Non-pigmented ciliary epithelial cell (primary cell): ENCODE measurements around the gene HHLA2.
"Not testable (repeated sequence)": the region's sequence is repeated elsewhere in the genome, so short reads cannot be mapped to it uniquely, and the experiment has no call there.

Source experiments
- DNase-seq: peaks from one replicate; pipeline ENCODE4 v3.0.0-alpha.2; 2010; ENCODE audit warnings: low read depth

Gene HHLA2, protein sequence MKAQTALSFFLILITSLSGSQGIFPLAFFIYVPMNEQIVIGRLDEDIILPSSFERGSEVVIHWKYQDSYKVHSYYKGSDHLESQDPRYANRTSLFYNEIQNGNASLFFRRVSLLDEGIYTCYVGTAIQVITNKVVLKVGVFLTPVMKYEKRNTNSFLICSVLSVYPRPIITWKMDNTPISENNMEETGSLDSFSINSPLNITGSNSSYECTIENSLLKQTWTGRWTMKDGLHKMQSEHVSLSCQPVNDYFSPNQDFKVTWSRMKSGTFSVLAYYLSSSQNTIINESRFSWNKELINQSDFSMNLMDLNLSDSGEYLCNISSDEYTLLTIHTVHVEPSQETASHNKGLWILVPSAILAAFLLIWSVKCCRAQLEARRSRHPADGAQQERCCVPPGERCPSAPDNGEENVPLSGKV

DNA sequence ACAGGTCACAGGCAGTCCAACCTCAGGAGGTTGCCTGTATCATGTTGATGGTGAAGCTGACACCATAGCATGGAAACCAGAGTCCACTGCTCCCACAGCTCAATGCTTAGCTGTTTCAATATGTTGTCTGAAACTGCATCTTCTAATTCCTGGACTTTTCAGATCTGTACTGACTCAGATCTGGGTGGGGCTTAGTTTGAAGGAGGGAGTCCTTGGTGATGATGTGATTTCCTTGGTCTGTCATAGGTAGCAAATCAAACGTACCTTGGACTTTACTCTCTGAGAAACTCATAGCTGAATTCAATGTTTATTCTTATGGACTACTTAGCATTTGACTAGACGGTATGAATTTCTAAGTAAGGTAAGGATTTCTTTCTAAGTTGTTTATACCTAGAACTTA, at the start of gene HHLA2:
Gene HHLA2 (plus strand): TSS at position 310 of the 400 bp plus-strand sequence. CDS start 55,266 bp downstream, outside the sequence.
- DNase-seq, result no peak

DNA sequence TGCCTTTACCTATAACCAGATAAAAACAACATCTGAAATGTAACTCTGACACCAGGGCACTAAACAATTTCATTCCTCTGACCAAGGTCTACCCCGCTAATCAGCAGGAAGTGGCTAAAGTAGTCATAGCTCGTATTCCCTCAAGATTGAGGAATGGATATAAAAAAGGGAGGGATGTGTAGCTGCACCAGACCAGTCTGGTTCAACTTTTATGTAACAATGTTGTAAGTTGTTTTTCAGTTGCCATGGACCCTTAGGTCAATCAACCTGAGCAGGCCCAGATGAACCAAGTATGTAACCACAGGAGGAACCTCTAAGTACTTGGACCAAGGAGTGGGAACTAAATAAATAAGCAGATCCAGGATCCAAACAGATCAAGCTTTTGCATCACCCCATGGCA, 45.7 kb upstream of the HHLA2 start:
- DNase-seq, result peak; percentile 1

DNA sequence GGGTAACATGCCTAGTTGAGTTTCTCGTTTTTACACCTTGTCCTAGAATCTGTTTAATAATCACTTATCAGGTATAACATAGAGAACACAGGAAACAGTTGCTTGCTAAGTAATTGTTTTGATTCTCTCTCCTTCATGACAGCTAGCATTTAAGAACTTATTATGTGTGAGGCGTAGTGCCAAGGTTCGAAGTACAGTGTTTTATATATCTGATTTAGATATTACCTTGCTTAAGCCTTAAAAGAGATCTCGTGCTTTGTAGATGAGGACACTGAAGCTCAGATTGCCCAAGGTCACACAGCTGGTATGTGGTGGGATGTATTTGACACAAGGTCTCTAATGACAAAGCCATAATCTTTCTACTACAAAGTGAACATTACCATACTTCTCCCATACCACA, 45.1 kb upstream of the HHLA2 start:
- DNase-seq, result no peak

DNA sequence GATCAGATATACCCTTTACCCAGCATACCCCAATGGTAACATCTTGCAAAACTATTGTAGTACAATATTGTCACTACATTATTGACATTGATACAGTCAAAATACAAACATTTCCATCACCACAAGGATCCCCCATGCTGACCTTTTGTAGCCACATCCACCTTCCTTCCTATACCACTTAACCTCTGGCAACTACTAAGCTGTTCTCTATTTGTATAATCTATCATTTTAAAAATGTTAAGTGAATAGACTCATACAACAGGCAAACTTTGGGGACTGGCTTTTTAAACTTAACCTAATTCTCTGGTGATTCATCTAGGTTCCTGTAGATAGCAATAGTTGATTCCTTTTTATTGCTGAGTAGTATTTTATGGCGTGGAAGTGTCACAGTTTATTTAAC, 44.5 kb upstream of the HHLA2 start:
- no peak for DNase-seq

DNA sequence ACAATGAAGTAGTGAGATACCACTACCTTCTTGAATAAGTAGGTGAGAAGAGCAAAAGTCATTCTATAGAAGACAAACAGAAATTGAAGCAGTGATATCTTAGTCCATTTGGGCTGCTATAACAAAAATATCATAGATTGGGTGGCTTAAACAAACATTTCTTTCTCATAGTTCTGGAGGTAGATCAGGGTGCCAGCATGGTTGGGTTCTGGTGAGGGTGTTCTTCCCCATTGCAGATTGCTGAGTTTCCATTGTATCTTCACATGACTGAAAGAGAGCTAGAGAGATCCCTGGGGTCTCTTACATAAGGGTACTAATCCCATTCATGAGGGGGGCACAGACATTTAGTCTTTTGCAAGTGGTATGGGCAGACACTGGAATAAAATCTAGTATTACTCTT, 41.2 kb upstream of the HHLA2 start:
- DNase-seq, result no peak

DNA sequence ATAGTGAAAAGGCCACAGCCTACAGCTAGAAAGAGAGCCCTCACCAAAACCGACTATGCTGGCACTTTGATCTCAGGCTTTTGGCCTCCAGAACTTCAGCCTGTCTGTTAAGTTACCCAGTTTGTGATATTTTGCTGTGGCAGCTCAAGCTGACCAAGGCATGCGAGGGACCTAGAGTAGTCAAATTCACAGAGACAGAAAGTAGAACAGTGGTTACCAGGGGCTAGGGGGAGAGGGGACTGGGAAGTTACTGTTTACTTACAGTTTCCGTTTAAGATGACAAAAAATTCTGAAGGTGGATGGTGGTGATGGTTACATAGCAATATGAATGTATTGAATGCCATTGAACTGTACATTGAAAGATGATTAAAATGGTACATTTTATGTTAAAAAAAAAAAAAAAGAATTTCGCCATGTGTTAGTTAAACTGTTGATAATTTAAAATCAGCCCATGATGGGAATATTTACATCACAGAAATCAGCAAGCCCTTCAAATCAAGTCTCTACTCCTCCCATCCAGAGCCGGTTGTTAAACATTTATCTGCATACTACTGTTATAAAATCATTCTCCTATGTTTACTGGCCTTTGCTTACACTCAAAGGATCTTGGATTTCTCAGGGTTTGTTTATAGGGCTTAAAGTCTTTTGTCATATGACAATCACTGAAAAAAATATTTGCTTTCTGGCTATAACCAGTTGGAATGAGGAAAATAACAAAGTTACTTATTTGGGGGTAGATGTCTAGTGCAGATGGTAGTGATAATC, 31.6 kb upstream of the HHLA2 start:
- not testable (repeated sequence) for DNase-seq

DNA sequence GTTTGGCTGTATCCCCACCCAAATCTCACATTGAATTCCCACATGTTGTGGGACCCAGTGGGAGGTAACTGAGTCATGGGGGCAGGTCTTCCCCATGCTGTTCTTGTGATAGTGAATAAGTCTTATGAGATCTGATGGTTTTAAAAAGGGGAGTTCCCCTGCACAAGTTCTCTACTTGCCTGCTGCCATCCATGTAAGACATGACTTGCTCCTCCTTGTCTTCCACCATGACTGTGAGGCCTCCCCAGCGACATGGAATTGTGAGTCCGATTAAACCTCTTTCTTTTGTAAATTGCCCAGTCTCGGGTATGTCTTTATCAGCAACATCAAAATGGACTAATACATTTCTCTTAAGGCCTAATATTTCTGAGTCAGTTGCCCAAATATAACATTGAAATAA, 28.1 kb upstream of the HHLA2 start:
- DNase-seq, result not testable (repeated sequence)

DNA sequence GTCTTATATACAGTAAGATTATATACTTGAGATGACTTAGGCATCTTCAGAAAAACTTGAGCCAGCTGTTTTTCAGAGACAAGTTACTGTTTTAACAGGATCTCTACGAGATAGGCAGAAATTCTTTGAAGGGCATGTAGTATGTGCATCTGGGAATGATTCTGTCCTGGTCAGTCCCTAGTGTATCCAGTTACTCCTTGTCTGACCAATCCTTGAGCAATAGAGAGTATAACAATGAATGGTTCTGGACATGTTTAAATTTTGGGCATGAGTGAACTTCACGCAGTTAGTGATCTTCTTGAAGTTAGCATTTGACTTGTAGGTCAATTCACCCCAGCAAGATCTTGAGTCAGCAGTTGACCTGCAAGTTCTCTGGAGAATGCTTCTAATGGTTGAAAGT, 24.7 kb upstream of the HHLA2 start:
- no peak for DNase-seq

DNA sequence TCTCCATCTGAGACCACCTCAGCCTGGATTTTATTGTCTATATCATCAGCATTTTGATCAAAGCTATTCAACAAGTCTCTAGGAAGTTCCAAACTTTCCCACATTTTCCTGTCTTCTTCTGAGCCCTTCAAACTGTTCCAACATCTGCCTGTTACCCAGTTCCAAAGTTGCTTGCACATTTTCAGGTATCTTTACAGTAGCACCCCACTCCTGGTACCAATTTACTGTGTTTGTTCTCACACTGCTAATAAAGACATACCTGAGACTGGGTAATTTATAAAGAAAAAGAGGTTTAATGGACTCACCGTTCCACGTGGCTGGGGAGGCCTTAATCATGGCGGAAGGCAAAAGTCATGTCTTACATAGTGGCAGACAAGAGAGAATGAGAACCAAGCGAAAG, 17.3 kb upstream of the HHLA2 start:
- not testable (repeated sequence) for DNase-seq

DNA sequence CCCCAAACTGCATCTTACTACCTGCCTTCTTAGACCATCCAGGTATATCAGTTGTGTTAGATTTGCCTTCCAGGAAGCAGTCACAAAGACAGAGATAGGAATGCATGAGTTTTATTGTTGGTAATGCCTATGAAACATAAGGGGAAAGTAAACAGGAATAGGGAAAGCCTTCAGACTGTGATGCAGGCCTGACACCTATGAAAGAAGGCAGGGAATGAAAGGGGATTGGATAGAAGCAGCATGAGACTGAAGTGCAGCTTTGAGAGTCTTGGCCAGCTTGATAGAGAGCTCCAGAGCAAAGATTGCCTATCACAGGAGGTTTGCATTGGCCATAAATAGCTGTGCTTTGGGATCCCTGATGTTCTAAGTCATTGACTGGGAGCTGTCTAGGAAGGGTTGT, 15.9 kb upstream of the HHLA2 start:
- DNase-seq, result no peak

DNA sequence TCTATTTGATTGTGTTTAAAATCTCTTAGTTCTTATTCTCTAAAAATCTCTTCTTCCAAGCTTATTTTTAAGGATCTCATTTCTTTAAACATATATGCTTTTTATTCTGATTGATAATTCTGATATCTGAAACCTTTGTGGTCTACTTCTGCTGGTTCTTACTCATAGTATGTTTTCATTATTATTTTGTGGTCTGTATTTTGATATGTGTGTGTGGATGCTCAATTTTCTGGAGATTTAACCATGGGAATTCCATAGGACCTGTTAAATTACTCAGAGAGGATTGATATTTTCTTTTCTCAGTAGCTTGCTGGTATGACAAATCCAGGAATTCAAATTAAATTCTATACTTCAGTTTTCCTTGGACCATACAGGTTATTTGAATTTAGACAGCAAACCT, 14.7 kb upstream of the HHLA2 start:
- no peak for DNase-seq

DNA sequence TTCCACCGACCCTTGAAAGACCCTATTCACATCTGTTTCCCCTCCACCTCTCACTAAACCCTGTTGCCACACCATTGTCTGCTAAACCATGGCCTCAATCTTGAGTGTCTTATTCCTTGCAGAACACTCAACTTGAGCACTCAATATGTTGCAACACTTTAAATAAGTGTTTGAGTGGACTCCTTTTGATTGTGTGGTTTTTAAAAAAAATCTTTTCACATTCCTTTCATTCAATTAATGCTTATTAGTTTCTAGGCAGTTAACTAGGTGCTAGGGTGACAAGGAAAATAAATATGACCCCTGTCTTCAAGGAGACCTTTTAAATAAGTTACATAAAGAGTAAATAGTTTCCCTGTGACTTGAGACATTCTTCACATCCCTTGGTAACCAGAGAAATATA, 13.3 kb upstream of the HHLA2 start:
- no peak for DNase-seq

DNA sequence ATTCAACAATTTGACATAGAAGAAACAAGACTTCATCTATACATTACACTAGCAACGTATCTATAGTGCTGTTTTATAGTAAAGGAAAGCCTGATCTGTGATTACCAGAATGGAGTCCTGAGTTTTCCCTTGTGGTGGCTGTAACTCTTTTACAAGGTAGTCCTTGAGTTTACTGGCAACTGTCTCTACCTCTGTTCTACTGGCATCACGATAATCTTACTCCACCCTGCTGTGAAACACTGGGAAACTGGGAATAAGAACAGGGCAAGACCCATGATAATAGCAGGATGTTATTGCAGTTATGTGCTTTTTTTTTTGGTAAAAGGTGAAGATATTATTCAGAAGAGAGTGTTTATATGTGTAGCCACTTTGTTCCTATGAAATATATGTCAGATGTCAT, 12.4 kb upstream of the HHLA2 start:
- DNase-seq, result no peak

DNA sequence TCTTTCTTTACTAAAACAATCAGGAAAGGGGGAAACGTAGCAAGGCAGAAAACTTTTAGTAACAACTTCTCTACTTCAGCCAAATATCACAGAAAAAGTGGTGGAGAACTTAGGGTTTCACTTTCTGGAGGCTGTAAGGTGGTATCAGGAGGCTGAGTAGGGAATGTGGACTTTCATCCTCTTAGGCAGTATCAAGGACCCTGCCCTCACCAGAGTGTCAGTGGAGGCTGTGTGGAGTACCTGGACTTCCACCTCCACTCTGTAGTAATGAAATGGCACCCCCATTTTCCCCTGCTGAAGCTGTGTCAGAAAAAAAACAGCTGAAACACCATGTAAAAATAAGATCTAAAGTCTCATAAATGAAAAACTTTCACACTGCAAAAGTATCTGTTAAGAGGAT, 11.2 kb upstream of the HHLA2 start:
- DNase-seq, result no peak

DNA sequence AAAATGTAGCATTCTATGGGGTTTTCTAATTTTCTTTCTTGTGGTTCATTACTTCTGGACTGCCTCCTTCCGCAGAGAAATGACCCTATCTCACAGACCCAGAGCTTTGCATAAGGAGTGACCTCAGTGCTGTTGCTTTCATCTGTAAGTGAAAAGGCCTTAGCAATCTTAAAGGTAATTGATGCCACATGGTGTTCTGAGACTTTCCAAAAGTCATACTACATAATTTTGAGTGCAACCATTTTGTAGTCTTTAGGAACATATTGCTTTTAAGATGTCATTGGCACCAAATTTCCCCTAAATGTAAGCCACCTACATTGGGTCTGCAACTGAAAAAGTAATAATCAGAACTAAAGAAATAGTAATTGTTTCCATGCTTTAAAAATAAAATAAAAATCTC, 9.2 kb upstream of the HHLA2 start:
- DNase-seq, result no peak

DNA sequence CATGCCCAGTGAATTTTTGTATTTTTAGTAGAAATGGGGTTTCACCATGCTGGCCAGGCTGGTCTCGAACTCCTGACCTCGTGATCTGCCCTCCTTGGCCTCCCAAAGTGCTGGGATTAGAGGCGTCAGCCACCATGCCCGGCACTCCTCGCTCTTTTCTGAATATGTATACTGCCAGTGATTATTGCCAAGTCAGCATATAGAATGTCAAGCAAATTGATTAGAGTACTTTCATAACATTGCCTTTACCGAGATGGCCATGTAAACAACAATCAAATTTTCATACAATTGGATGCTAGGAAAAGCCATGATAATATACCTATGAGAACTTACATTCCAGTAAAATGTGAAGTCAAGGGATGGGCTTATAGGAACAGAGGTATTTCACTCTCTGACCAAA, 8.2 kb upstream of the HHLA2 start:
- DNase-seq, result not testable (repeated sequence)

DNA sequence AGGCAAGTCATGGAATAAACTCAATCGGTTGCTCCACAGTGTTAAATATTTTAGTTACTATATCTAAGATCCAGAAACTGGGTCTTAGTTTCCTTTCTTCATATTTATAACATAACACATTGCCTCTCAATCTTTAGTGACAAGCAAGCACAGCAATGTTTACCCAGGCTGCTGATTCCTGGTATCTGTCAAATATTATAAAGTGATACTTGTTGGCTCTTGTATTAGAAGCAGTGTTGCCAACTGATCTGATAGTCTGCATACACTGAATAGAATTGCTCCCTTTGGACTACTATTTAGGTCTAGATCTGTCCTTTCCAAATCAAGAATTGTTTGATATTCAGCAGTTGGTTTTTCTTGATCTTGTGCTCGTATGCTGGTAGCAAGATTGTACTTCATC, 7.2 kb upstream of the HHLA2 start:
- no peak for DNase-seq

DNA sequence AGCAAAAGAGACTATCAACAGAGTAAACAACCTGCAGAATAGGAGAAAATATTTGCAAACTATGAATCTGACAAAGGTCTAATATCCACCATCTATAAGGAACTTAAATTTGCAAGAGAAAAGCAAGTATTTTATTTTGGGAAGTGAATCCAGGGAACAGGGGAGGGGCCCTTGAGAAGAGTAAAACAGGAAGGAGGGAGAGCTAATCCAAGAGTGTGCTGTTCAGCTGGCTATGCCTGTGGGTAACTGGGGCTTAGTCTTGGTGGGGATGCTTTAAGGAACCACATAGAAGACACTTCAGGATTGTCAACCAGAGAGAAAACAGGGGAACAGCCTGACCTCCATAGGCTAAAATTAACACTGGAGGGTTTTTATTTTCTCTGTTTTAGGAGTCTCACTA, 3.9 kb upstream of the HHLA2 start:
- DNase-seq, result no peak

DNA sequence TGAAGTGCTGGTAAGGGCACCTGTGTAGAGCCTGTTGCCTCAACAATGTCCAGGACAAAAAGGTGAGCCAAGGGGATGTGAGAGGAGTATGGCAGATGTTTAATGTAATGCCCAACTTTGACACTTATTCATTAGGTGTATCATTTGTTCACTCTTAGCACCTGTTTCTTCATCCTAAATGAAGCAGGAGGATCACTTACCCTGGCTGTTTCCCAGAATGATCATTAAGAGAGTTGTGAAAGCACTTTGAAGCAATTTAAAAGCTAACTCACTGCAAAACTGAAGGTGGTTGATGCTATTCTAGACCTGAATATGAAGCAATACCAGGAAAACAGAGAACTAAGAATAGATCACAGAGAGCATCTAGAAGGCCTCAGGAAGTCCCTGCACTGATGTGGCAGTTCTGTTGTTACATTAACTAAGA, 3.4 kb upstream of the HHLA2 start:
- no peak for DNase-seq

DNA sequence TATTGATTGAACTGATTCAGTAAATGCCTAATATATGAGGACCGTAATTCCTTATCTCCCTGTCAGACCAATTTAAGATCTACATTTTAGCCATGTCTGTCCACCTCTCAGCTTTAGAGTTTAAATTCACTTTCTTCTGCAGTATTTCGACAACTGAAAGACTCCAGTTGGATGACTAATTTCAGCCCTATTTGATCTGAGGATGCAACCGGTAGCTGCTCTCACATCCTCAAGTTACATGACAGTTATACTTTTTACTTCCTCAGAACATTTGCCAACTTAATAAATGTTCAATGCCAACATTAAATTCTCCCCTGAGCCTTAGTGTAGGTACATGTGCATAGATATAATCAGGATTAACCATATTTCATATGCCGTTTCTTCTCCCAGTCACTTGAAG, 2.5 kb upstream of the HHLA2 start:
- DNase-seq, result no peak

DNA sequence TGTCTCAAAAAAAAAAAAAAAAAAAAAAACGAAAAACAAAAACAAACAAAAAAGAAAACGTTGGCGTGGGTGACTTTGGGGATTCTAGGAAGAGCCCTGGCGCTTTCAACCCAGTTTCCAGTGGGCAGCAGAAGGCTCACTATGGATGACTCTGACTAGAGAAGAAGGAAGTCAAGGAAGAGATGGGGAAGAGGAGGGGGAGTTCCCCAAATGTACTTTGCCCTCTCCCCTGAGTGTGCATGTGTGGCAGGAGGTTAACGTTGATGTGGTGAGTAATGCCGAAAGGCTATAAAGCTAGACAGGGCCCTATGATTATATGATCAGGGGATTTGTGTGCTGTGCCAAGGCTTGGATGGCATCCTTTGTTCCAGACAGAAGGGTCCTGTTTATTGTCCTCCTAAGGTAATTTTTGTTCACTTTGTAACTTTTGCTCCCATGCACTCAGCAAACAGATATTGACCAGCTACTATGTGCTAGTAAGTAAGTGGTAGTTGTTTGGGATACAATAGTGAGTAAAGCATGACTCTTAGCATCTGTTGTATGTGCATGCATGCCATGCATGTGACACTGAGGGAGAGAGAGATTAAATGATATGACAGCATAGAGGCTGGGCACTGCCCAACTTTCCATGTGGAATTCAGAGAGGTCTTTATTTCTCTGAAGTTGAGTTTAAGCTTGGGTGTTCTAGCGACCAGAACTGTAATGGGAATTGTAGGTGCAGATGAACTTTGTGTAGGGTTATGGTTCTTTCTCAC, 750 bp upstream of the HHLA2 start:
- DNase-seq, result no peak

DNA sequence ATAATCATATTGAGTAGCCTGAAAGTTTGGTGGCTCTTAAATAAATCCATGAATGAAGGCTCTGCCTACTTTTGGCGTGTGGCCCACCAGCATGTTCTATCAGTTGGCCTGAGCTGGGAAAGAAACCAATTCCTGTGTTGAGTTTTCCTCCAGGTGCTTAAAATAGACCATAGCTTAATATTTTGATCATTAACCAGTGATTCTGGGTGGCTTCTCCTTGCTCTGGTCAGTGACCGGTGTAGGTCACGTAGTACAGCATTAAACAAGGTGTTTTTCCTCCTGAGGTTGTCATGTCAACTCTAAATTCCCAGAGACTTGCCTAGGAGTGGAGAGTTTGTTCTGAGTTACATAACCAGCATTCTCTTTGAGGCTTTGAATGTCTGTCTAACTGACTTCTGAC, 1.3 kb downstream of the HHLA2 start:
- no peak for DNase-seq

DNA sequence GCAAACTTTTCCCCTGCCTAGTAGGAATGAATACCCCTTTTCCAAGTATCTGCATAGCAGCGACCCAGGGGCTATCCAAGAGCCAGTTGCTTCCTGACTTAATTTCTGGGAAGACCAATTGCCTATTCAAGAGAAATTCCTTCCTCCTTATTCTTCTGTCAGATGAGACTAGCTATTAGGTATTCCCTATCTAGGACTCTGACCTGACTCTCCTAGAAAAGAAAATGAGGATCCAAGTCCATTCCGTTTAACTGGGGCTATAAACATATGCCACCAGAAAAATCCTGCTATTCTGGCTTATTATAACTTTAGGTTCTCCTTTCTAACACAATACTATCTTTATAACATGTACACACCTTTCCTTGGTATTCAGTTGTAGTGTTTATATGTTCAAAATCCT, 1.7 kb downstream of the HHLA2 start:
- DNase-seq, result no peak
